Stimulated activated naive CD4-positive, alpha-beta T cell (primary cell): ENCODE data around the gene CLDN2.
"Not testable (repeated sequence)": the region's sequence is repeated elsewhere in the genome, so short reads cannot be mapped to it uniquely, and the experiment has no call there.

Source experiments
- DNase-seq, 6 experiments: peaks; one replicate each; lab custom pipeline; 2025; lab: John Stamatoyannopoulos, UW

The CLDN2 gene

GRCh38 chrX:106919932-106920452 is at the start of gene CLDN2:
CLDN2 (plus strand) TSS chrX:106920402; CDS start chrX:106928229, 7,827 bp downstream.
- DNase-seq, result no peak

- DNase-seq, result not testable (repeated sequence)
Observed at GRCh38 chrX:106872796-106873195, 47.4 kb upstream of the CLDN2 start.

GRCh38 chrX:106874075-106874474 is 46.1 kb upstream of the CLDN2 start:
- peak in 2 of 6 experiments; percentile 20 to 27 for DNase-seq

- no peak for DNase-seq
Observed at GRCh38 chrX:106875151-106875550, 45.1 kb upstream of the CLDN2 start.

GRCh38 chrX:106889468-106889867 is 30.7 kb upstream of the CLDN2 start:
- DNase-seq, result no peak

GRCh38 chrX:106891762-106892460 is 28.3 kb upstream of the CLDN2 start:
- DNase-seq, result no peak

- peak; percentile 1 to 55 (median 15) for DNase-seq
Observed at GRCh38 chrX:106894392-106894909, 25.8 kb upstream of the CLDN2 start.

GRCh38 chrX:106894978-106895452 is 25.2 kb upstream of the CLDN2 start:
- DNase-seq, result no peak

- DNase-seq, result no peak
Observed at GRCh38 chrX:106897259-106897658, 22.9 kb upstream of the CLDN2 start.

- peak in 2 of 6 experiments; percentile 23 to 24 for DNase-seq
Observed at GRCh38 chrX:106898462-106898861, 21.7 kb upstream of the CLDN2 start.

GRCh38 chrX:106899276-106899675 is 20.9 kb upstream of the CLDN2 start:
- no peak for DNase-seq

GRCh38 chrX:106899841-106900240 is 20.4 kb upstream of the CLDN2 start:
- DNase-seq, result no peak

GRCh38 chrX:106901341-106901740 is 18.9 kb upstream of the CLDN2 start:
- DNase-seq, result no peak

GRCh38 chrX:106901781-106902219 is 18.4 kb upstream of the CLDN2 start:
- DNase-seq, result no peak

GRCh38 chrX:106902684-106903083 is 17.5 kb upstream of the CLDN2 start:
- no peak for DNase-seq

GRCh38 chrX:106903291-106903824 is 16.8 kb upstream of the CLDN2 start, which contains the start of gene RIPPLY1:
RIPPLY1 (minus strand) TSS chrX:106903341; CDS start chrX:106903287, 54 bp downstream.
- DNase-seq, result no peak

GRCh38 chrX:106903856-106904528 is 16.2 kb upstream of the CLDN2 start:
- DNase-seq, result no peak

GRCh38 chrX:106905064-106905708 is 15.0 kb upstream of the CLDN2 start:
- no peak for DNase-seq

GRCh38 chrX:106906361-106906760 is 13.8 kb upstream of the CLDN2 start:
- DNase-seq, result no peak

- no peak for DNase-seq
Observed at GRCh38 chrX:106912864-106913263, 7.3 kb upstream of the CLDN2 start.

- DNase-seq, result peak in 3 of 6 experiments; percentile 19 to 52 (median 43)
Observed at GRCh38 chrX:106917830-106918500, 2.2 kb upstream of the CLDN2 start.
